ENCODE measurements around the gene WASF1. TPM values are rescaled to one million over a fixed set of nuclear protein-coding genes. Genes with fewer than 3 reads are reported as not detected.

The WASF1 gene
- total RNA-seq, 4 donors from 2014 or later, result 2.0 to 13.0 (median 7.7) TPM

- 88 to 94% methylated on average over 1 of the region's 1 CpG for WGBS, 2 donors
- no peak for DNase-seq
- Histone ChIP-seq H3K4me3 (replicated peaks in 1 of 3) (no peak overlapping the region), H3K36me3 (no peaks in the 10 kb centered on the region), H3K4me1 (peaks cover 14 to 19% of the 10 kb centered on the region in 2 donors), H3K27me3 (no peaks in the 10 kb centered on the region), H3K27ac (no peak overlapping the region), H3K9me3 (no peaks in the 10 kb centered on the region)
- TF ChIP-seq CTCF (IDR thresholded peaks at IDR 0.05), result no peak
- no peak for TF ChIP-seq POLR2A (IDR thresholded peaks at IDR 0.05)
- intact Hi-C loops (cut with DNase I), result no loop called here
These were observed 84.4 kb downstream of the WASF1 start for GRCh38 chr6:110095101-110095500.

GRCh38 chr6:110093981-110094380 is 85.5 kb downstream of the WASF1 start:
- Histone ChIP-seq H3K27ac (no peak overlapping the region), H3K9me3 (no peaks in the 10 kb centered on the region), H3K36me3 (no peaks in the 10 kb centered on the region), H3K4me1 (peaks cover 14 to 19% of the 10 kb centered on the region in 2 donors), H3K27me3 (no peaks in the 10 kb centered on the region), H3K4me3 (replicated peaks in 1 of 3) (no peak overlapping the region)
- TF ChIP-seq CTCF (IDR thresholded peaks at IDR 0.05), result no peak
- no peak for TF ChIP-seq POLR2A (IDR thresholded peaks at IDR 0.05)
- 95 to 98% methylated on average over 1 of the region's 1 CpG for WGBS, 2 donors
- no peak for DNase-seq
- intact Hi-C loops (cut with DNase I), result no loop called here

GRCh38 chr6:110090876-110091275 is 88.6 kb downstream of the WASF1 start:
- Histone ChIP-seq H3K4me1 (peaks cover under 1 to 2% of the 10 kb centered on the region in 2 donors), H3K27me3 (no peaks in the 10 kb centered on the region), H3K36me3 (no peaks in the 10 kb centered on the region), H3K9me3 (no peaks in the 10 kb centered on the region), H3K27ac (no peak overlapping the region), H3K4me3 (replicated peaks in 1 of 3) (no peak overlapping the region)
- intact Hi-C loops (cut with DNase I), result no loop called here
- DNase-seq, result no peak
- no peak for TF ChIP-seq POLR2A (IDR thresholded peaks at IDR 0.05)
- no peak for TF ChIP-seq CTCF (IDR thresholded peaks at IDR 0.05)

- no peak for DNase-seq
- no peaks in the 10 kb centered on the region for H3K9me3 ChIP-seq
- TF ChIP-seq POLR2A (IDR thresholded peaks at IDR 0.05), result no peak
- no peak for TF ChIP-seq CTCF (IDR thresholded peaks at IDR 0.05)
- H3K36me3 ChIP-seq, result no peaks in the 10 kb centered on the region
- H3K27ac ChIP-seq, result no peak overlapping the region
- no peak overlapping the region for H3K4me3 ChIP-seq (replicated peaks in 1 of 3)
- no peaks in the 10 kb centered on the region for H3K27me3 ChIP-seq
- no peaks in the 10 kb centered on the region for H3K4me1 ChIP-seq
- intact Hi-C loops (cut with DNase I), result no loop called here
These were observed 90.1 kb downstream of the WASF1 start for GRCh38 chr6:110089323-110089722.

- no peaks in the 10 kb centered on the region for H3K4me1 ChIP-seq
- H3K4me3 ChIP-seq (replicated peaks in 1 of 3), result no peak overlapping the region
- H3K36me3 ChIP-seq, result no peaks in the 10 kb centered on the region
- H3K27ac ChIP-seq, result no peak overlapping the region
- WGBS, 2 donors, result 93 to 96% methylated on average over 2 of the region's 2 CpGs
- H3K27me3 ChIP-seq, result no peaks in the 10 kb centered on the region
- no peak for DNase-seq
- H3K9me3 ChIP-seq, result no peaks in the 10 kb centered on the region
- TF ChIP-seq CTCF (IDR thresholded peaks at IDR 0.05) (no peak), POLR2A (IDR thresholded peaks at IDR 0.05) (no peak)
- intact Hi-C loops (cut with DNase I), result no loop called here
These were observed 94.2 kb downstream of the WASF1 start for GRCh38 chr6:110085285-110085684.

Measured in thyroid gland (tissue), 4 donors.